SU-DHL-6 (cell line): Measurements from ENCODE around the gene NEUROG2.

Source experiments
- H2AFZ ChIP-seq: fragments of 200-600 bp; sonication (generic); 2 replicates; pipeline ENCODE4 v1.6.1; 2014; ENCODE audit warnings: low read depth, mild to moderate bottlenecking, moderate library complexity, mixed read lengths, antibody characterized with exemption, low read length; ENCODE audit not compliant: severe bottlenecking
- H3F3A ChIP-seq: fragments of 200-600 bp; shearing (Covaris generic); 2 replicates; pipeline ENCODE4 v1.6.0; 2016; ENCODE audit warnings: antibody characterized with exemption, mild to moderate bottlenecking; ENCODE audit not compliant: insufficient read depth
- H3K27ac ChIP-seq: fragments of 200-600 bp; sonication (generic); 2 replicates; pipeline ENCODE4 v1.5.1; 2016; ENCODE audit warnings: low read depth, mild to moderate bottlenecking, low read length, moderate library complexity, mixed read lengths
- H3K27me3 ChIP-seq: fragments of 200-600 bp; sonication (generic), shearing (Covaris generic); 2 replicates; pipeline ENCODE4 v1.6.0; 2014; ENCODE audit warnings: mild to moderate bottlenecking, low read length
- H3K36me3 ChIP-seq: fragments of 200-600 bp; sonication (generic); 2 replicates; pipeline ENCODE4 v1.6.1; 2014; ENCODE audit warnings: mild to moderate bottlenecking, low read length, mixed read lengths
- H3K4me2 ChIP-seq: fragments of 300-600, 200-600 bp; shearing (Covaris generic), sonication (generic); 2 replicates; pipeline ENCODE4 v1.6.0; 2014; ENCODE audit warnings: low read length, low read depth, mild to moderate bottlenecking; ENCODE audit not compliant: poor library complexity, severe bottlenecking
- H3K4me3 ChIP-seq: fragments of 200-600 bp; sonication (generic); 2 replicates; pipeline ENCODE4 v1.5.1; 2014; ENCODE audit warnings: antibody characterized with exemption, low read length, mild to moderate bottlenecking, mixed read lengths; ENCODE audit not compliant: insufficient read depth, poor library complexity, severe bottlenecking
- H3K79me2 ChIP-seq: fragments of 200-600 bp; sonication (generic); 2 replicates; pipeline ENCODE4 v1.6.1; 2014; ENCODE audit warnings: mild to moderate bottlenecking, low read length, moderate library complexity; ENCODE audit not compliant: insufficient read depth
- H3K9ac ChIP-seq: fragments of 200-600 bp; sonication (generic); 2 replicates; pipeline ENCODE4 v1.7.0; 2014; ENCODE audit warnings: mild to moderate bottlenecking, low read length
- H3K9me2 ChIP-seq: fragments of 200-600 bp; sonication (generic); replicated peaks from 2 replicates; pipeline ENCODE4 v1.6.1; 2014; ENCODE audit warnings: low read length; ENCODE audit not compliant: insufficient read depth
- H3K9me3 ChIP-seq: fragments of 200-600 bp; sonication (generic); 2 replicates; pipeline ENCODE4 v1.6.1; 2014; ENCODE audit warnings: low read length, mixed read lengths; ENCODE audit not compliant: insufficient read depth
- H4K20me1 ChIP-seq: fragments of 200-600 bp; sonication (generic); 2 replicates; pipeline ENCODE4 v1.6.1; 2014; ENCODE audit warnings: low read depth, mild to moderate bottlenecking, antibody characterized with exemption, low read length, moderate library complexity, mixed read lengths
- CTCF ChIP-seq: fragments of 200-600 bp; sonication (generic); IDR thresholded peaks from one replicate; pipeline ENCODE4 v1.5.1; 2017; ENCODE audit warnings: antibody characterized with exemption, mild to moderate bottlenecking, low read length, moderate library complexity; ENCODE audit not compliant: insufficient read depth, poor library complexity, severe bottlenecking
- EZH2phosphoT487 ChIP-seq: fragments of 200-600 bp; sonication (generic), shearing (Covaris generic); conservative IDR thresholded peaks from 2 replicates; pipeline ENCODE4 v1.6.1; 2018; ENCODE audit warnings: mild to moderate bottlenecking, antibody characterized with exemption, low read length, moderate library complexity, mixed read lengths

Gene NEUROG2

GRCh38 chr4:112562254-112562879 is 46.4 kb upstream of the NEUROG2 start:
- Histone ChIP-seq H3K9me2 (no peaks in the 10 kb centered on the region), H3K36me3 (no peaks in the 10 kb centered on the region), H3K9ac (no peak overlapping the region), H3K27ac (no peak overlapping the region), H3K79me2 (no peaks in the 10 kb centered on the region), H3F3A (no peaks in the 10 kb centered on the region), H3K4me2 (no peak overlapping the region), H2AFZ (no peak overlapping the region), H3K9me3 (no peaks in the 10 kb centered on the region), H4K20me1 (no peaks in the 10 kb centered on the region), H3K27me3 (no peaks in the 10 kb centered on the region), H3K4me3 (no peak overlapping the region)
- TF ChIP-seq EZH2phosphoT487 (no peak), CTCF (no peak)

- H2AFZ ChIP-seq = no peak overlapping the region
- no peak overlapping the region for H3K4me2 ChIP-seq
- H3K27ac ChIP-seq = no peak overlapping the region
These were observed 44.1 kb upstream of the NEUROG2 start for GRCh38 chr4:112560084-112560483.

GRCh38 chr4:112559053-112559452 is 43.1 kb upstream of the NEUROG2 start:
- Histone ChIP-seq H3K4me3 (no peak overlapping the region), H3K27me3 (no peaks in the 10 kb centered on the region), H2AFZ (no peak overlapping the region), H3K27ac (no peak overlapping the region), H3K9me2 (no peaks in the 10 kb centered on the region), H3K4me2 (no peak overlapping the region), H4K20me1 (no peaks in the 10 kb centered on the region), H3K9me3 (no peaks in the 10 kb centered on the region), H3K79me2 (no peaks in the 10 kb centered on the region), H3K9ac (no peak overlapping the region), H3K36me3 (no peaks in the 10 kb centered on the region), H3F3A (no peaks in the 10 kb centered on the region)
- no peak for TF ChIP-seq EZH2phosphoT487
- TF ChIP-seq CTCF = no peak

More at GRCh38 chr4:112560084-112560483, 44.1 kb upstream of the NEUROG2 start:
- Histone ChIP-seq H3K79me2 (no peaks in the 10 kb centered on the region), H3K36me3 (no peaks in the 10 kb centered on the region), H3K27me3 (no peaks in the 10 kb centered on the region), H3K4me3 (no peak overlapping the region), H3K9ac (no peak overlapping the region), H3F3A (no peaks in the 10 kb centered on the region), H3K9me3 (no peaks in the 10 kb centered on the region), H3K9me2 (no peaks in the 10 kb centered on the region), H4K20me1 (no peaks in the 10 kb centered on the region)
- no peak for TF ChIP-seq EZH2phosphoT487
- no peak for TF ChIP-seq CTCF
